Ishikawa (cell line): Measurements from ENCODE around the gene UVSSA.

ENCODE experiments used
- CEBPB ChIP-seq: IDR thresholded peaks from 2 replicates; pipeline ENCODE4 v1.6.1; 2012
- CREB1 ChIP-seq: IDR thresholded peaks from 2 replicates; pipeline ENCODE4 v1.6.1; 2012; ENCODE audit warnings: low read depth
- EGR1 ChIP-seq: IDR thresholded peaks from 2 replicates; pipeline ENCODE4 v1.6.1; 2012
- EP300 ChIP-seq: IDR thresholded peaks from 2 replicates; pipeline ENCODE4 v1.6.1; 2012; ENCODE audit warnings: borderline replicate concordance
- FOXM1 ChIP-seq: IDR thresholded peaks from 2 replicates; pipeline ENCODE4 v1.6.1; 2012; ENCODE audit warnings: low read depth, borderline replicate concordance
- MAX ChIP-seq: IDR thresholded peaks from 2 replicates; pipeline ENCODE4 v1.6.1; 2012
- NFIC ChIP-seq: IDR thresholded peaks from 2 replicates; pipeline ENCODE4 v1.6.1; 2012
- RAD21 ChIP-seq: IDR thresholded peaks from 2 replicates; pipeline ENCODE4 v1.6.1; 2012; ENCODE audit warnings: low read depth
- REST ChIP-seq: IDR thresholded peaks from 2 replicates; pipeline ENCODE4 v1.6.1; 2012; ENCODE audit warnings: low read depth, mild to moderate bottlenecking
- TAF1 ChIP-seq: IDR thresholded peaks from 2 replicates; pipeline ENCODE4 v1.6.1; 2012; ENCODE audit warnings: low read depth, mild to moderate bottlenecking
- TCF12 ChIP-seq: IDR thresholded peaks from 2 replicates; pipeline ENCODE4 v1.6.1; 2012; ENCODE audit warnings: low read depth
- TEAD4 ChIP-seq: IDR thresholded peaks from 2 replicates; pipeline ENCODE4 v1.6.1; 2012
- USF1 ChIP-seq: IDR thresholded peaks from 2 replicates; pipeline ENCODE4 v1.6.1; 2012
- YY1 ChIP-seq: IDR thresholded peaks from 2 replicates; pipeline ENCODE4 v1.6.1; 2012; ENCODE audit warnings: low read depth
- ZBTB7A ChIP-seq: IDR thresholded peaks from 2 replicates; pipeline ENCODE4 v1.6.1; 2012; ENCODE audit warnings: low read depth

UVSSA gene

GRCh38 chr4:1365271-1366178 is 18.5 kb downstream of the UVSSA start:
- TF ChIP-seq CEBPB (no peak), MAX (no peak), CREB1 (no peak), REST (no peak), ZBTB7A (no peak), TCF12 (no peak), TAF1 (no peak), USF1 (no peak), EGR1 (no peak), EP300 (no peak), TEAD4 (no peak), FOXM1 (no peak), RAD21 (no peak), YY1 (no peak), NFIC (no peak)

- TF ChIP-seq TCF12, result no peak
- TF ChIP-seq TEAD4, result no peak
- no peak for TF ChIP-seq ZBTB7A
- no peak for TF ChIP-seq CREB1
- TF ChIP-seq USF1, result no peak
- TF ChIP-seq FOXM1, result no peak
- no peak for TF ChIP-seq RAD21
- TF ChIP-seq TAF1, result no peak
- TF ChIP-seq NFIC, result no peak
- no peak for TF ChIP-seq EGR1
- no peak for TF ChIP-seq CEBPB
- no peak for TF ChIP-seq MAX
- TF ChIP-seq EP300, result no peak
- TF ChIP-seq YY1, result no peak
- no peak for TF ChIP-seq REST
Observed at GRCh38 chr4:1366371-1367229, 19.6 kb downstream of the UVSSA start.

- TF ChIP-seq RAD21, result no peak
- TF ChIP-seq ZBTB7A, result no peak
- TF ChIP-seq FOXM1, result no peak
- TF ChIP-seq NFIC, result no peak
- TF ChIP-seq MAX, result no peak
- TF ChIP-seq EGR1, result no peak
- TF ChIP-seq USF1, result no peak
Observed at GRCh38 chr4:1367230-1367935, 20.4 kb downstream of the UVSSA start.

GRCh38 chr4:1367936-1368289 is 20.9 kb downstream of the UVSSA start:
- TF ChIP-seq REST (no peak), YY1 (no peak), TAF1 (no peak), RAD21 (no peak), CREB1 (no peak), USF1 (no peak), MAX (no peak)
